Fibroblast of the conjunctiva (primary cell): ENCODE data around the gene ADAMTS13.
"Not testable (repeated sequence)": the region's sequence is repeated elsewhere in the genome, so short reads cannot be mapped to it uniquely, and the experiment has no call there.

Source experiments
- DNase-seq: peaks from one replicate; pipeline ENCODE4 v3.0.0-alpha.2; 2010; ENCODE audit warnings: low read depth

Gene ADAMTS13

GRCh38 chr9:133421615-133422542 is at the start of gene ADAMTS13:
TSS of gene ADAMTS13 (plus strand) at chr9:133422367. CDS start at chr9:133422444, 77 bp downstream.
- DNase-seq: no peak

- DNase-seq: no peak
Observed at GRCh38 chr9:133374612-133375115, 47.5 kb upstream of the ADAMTS13 start.

GRCh38 chr9:133375116-133375723 is 46.9 kb upstream of the ADAMTS13 start:
- DNase-seq: no peak

GRCh38 chr9:133375724-133376654 is 46.2 kb upstream of the ADAMTS13 start, which contains the start of the genes STKLD1 and SURF4:
TSS of gene STKLD1 (plus strand) at chr9:133376366. CDS start at chr9:133376474, 108 bp downstream.
TSS of gene SURF4 (minus strand) at chr9:133376060. CDS start at chr9:133375969, 91 bp downstream.
- peak; percentile 91 for DNase-seq

- DNase-seq: not testable (repeated sequence)
Observed at GRCh38 chr9:133377280-133377679, 44.9 kb upstream of the ADAMTS13 start.

- DNase-seq: peak; percentile 34
Observed at GRCh38 chr9:133377721-133378216, 44.4 kb upstream of the ADAMTS13 start.

- no peak for DNase-seq
Observed at GRCh38 chr9:133378408-133378962, 43.7 kb upstream of the ADAMTS13 start.

GRCh38 chr9:133379153-133380086 is 42.7 kb upstream of the ADAMTS13 start:
- no peak for DNase-seq

GRCh38 chr9:133380734-133381133 is 41.4 kb upstream of the ADAMTS13 start:
- no peak for DNase-seq

GRCh38 chr9:133382507-133383141 is 39.5 kb upstream of the ADAMTS13 start:
- no peak for DNase-seq

- no peak for DNase-seq
Observed at GRCh38 chr9:133383438-133383837, 38.7 kb upstream of the ADAMTS13 start.

GRCh38 chr9:133384736-133385321 is 37.3 kb upstream of the ADAMTS13 start:
- no peak for DNase-seq

GRCh38 chr9:133385452-133385851 is 36.7 kb upstream of the ADAMTS13 start:
- DNase-seq: no peak

GRCh38 chr9:133386338-133386737 is 35.8 kb upstream of the ADAMTS13 start:
- no peak for DNase-seq

- no peak for DNase-seq
Observed at GRCh38 chr9:133387680-133388079, 34.5 kb upstream of the ADAMTS13 start.

- no peak for DNase-seq
Observed at GRCh38 chr9:133389025-133389557, 33.1 kb upstream of the ADAMTS13 start.

GRCh38 chr9:133389562-133389961 is 32.6 kb upstream of the ADAMTS13 start:
- no peak for DNase-seq

- no peak for DNase-seq
Observed at GRCh38 chr9:133390713-133391112, 31.5 kb upstream of the ADAMTS13 start.

- DNase-seq: not testable (repeated sequence)
Observed at GRCh38 chr9:133391449-133391848, 30.7 kb upstream of the ADAMTS13 start.
